Hepatocyte (in vitro differentiated cells): ENCODE results near the gene ZNF319.

ENCODE experiments used
- CTCF ChIP-seq: fragments of 200-600 bp; sonication (generic); IDR thresholded peaks from 2 replicates; pipeline ENCODE4 v1.5.1; 2016; ENCODE audit warnings: antibody characterized with exemption, mild to moderate bottlenecking; ENCODE audit not compliant: poor library complexity
- EZH2 ChIP-seq: fragments of 200-600 bp; sonication (generic); IDR thresholded peaks from 2 replicates; pipeline ENCODE4 v1.6.1; 2016; ENCODE audit warnings: antibody characterized with exemption, mild to moderate bottlenecking, borderline replicate concordance
- EZH2phosphoT487 ChIP-seq: fragments of 200-600 bp; sonication (generic); IDR thresholded peaks from one replicate; pipeline ENCODE4 v1.6.1; 2018; ENCODE audit warnings: antibody characterized with exemption, mild to moderate bottlenecking, low read depth, moderate library complexity; ENCODE audit not compliant: unreplicated experiment, severe bottlenecking

GRCh38 chr16:57993438-57993837, 7.0 kb downstream of the ZNF319 start:
- TF ChIP-seq EZH2 (no peak), CTCF (no peak), EZH2phosphoT487 (no peak)
